HAP-1 (cell line): ENCODE measurements around the gene SLC45A1.

Experiments
- DNase-seq, 2 experiments: peaks; one replicate each; pipeline ENCODE4 v3.0.0-alpha.2; 2016 to 2020; ENCODE audit warnings: low spot score in 2 of 2
- H3K27me3 ChIP-seq: fragments of 250-450 bp; sonication (Bioruptor Pico); 2 replicates; pipeline ENCODE4 v1.5.1; 2020; ENCODE audit warnings: low read depth, mild to moderate bottlenecking, moderate library complexity
- H3K36me3 ChIP-seq: fragments of 250-450 bp; sonication (Bioruptor Pico); replicated peaks from 2 replicates; pipeline ENCODE4 v1.5.1; 2020; ENCODE audit warnings: mild to moderate bottlenecking
- H3K4me1 ChIP-seq: fragments of 250-450 bp; sonication (Bioruptor Pico); 2 replicates; pipeline ENCODE4 v1.5.1; 2020; ENCODE audit warnings: mild to moderate bottlenecking
- H3K4me3 ChIP-seq: fragments of 250-450 bp; sonication (Bioruptor Pico); 2 replicates; pipeline ENCODE4 v1.5.1; 2020; ENCODE audit warnings: mild to moderate bottlenecking, moderate library complexity
- H3K9me3 ChIP-seq: fragments of 250-450 bp; sonication (Bioruptor Pico); 2 replicates; pipeline ENCODE4 v1.5.1; 2020; ENCODE audit warnings: mild to moderate bottlenecking, moderate library complexity
- in situ Hi-C: fragments of 300-500 bp; cut with MboI; formaldehyde crosslinking; loops from 3 replicates; pipeline ENCODE4 v1.14.3; 2020; ENCODE audit warnings: low sequenced_read_pairs, inconsistent platforms, mixed read lengths

The SLC45A1 gene

DNA sequence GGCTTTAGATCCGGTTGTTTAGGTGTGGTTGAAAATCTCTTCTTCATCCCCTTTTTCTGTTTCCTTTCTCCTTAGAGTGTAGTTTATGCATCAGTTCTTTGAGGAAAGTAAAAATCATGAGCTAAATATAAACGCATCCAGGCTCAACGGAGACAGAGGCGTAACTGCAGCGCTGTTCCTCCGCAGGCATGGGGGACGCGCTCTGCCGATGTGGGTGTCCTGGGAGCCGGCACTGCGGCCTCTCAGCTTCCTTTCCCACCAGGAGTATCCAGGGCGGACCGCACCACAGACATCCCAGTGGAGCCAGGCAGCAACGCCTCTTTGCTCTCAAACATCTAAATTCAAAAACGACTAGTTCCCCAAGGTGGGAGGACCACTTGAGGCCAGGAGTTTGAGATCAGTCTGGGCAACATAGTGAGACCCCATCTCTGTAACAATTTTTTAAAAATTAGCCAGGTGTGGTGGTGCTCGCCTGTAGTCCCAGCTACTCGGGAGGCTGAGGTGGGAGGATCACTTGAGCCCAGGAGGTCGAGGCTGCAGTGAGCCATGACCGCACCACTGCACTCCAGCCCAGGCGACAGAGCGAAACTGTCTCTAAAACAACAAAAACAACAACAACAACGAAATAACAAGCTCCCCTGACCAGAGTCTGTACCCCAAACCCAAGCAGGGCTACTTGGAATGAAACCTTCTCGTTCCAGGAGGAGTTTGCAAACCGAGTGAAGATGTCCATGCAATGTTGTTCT, 16.4 kb downstream of the SLC45A1 start:
- in situ Hi-C loops = no loop called here
- Histone ChIP-seq H3K27me3 (no peaks in the 10 kb centered on the region), H3K9me3 (no peaks in the 10 kb centered on the region), H3K4me1 (no peaks in the 10 kb centered on the region), H3K36me3 (no peaks in the 10 kb centered on the region), H3K4me3 (no peak overlapping the region)
- DNase-seq = no peak

DNA sequence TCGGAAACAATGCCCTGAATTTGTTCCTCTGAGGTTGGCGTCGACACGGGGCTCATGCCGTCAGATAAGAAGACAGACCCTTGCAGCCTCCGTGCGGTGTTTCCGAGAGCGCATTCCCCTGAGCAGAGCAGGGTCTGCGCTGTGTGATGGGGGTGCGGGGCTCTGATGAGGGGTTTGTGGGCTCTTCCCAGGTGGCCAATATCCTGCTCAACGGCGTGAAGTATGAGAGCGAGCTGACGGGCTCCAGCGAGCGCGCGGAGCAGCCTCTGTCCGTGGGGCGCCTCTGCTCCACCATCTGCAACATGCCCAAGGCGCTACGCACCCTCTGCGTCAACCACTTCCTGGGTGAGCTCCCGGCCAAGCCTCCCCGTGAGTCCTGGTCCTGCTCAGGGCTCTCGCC, 17.3 kb downstream of the SLC45A1 start:
- in situ Hi-C loops = no loop called here

DNA sequence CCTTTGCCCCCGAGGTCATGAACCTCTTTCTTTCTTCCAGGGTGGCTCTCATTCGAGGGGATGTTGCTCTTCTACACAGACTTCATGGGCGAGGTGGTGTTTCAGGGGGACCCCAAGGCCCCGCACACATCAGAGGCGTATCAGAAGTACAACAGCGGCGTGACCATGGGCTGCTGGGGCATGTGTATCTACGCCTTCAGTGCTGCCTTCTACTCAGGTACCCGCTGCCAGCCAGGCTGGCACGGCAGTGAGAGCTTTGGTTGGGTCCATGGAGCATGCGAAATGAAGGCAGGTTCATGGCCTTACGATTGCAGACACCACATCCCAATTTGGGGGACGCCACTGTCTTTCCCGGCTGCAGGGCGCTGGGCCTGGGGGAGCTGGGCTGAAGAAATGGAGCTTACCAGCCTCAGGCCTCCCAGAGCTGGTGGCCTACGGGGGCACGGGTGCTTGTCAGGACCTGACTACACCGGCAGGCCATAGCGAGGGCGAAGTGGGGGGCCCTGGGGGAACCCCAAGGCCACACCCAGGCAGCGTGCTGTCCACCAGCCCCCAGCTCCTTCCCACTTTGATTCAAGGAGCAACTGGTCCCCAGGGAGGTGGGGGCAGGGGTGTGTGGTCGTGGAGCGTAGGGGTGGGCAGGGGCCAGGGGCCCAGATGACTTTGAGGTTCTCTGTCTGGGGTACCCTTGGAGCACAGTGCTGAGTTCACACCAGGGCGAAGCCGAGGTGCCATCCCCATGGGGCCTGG, 20.0 kb downstream of the SLC45A1 start:
- no peaks in the 10 kb centered on the region for H3K36me3 ChIP-seq
- in situ Hi-C loops = no loop called here
- H3K4me1 ChIP-seq = no peaks in the 10 kb centered on the region
- H3K4me3 ChIP-seq = no peak overlapping the region
- no peaks in the 10 kb centered on the region for H3K27me3 ChIP-seq
- no peaks in the 10 kb centered on the region for H3K9me3 ChIP-seq
- DNase-seq = no peak

More for the DNA sequence above, 17.3 kb downstream of the SLC45A1 start:
- H3K9me3 ChIP-seq = no peaks in the 10 kb centered on the region
- DNase-seq = no peak
- H3K4me3 ChIP-seq = no peak overlapping the region
- no peaks in the 10 kb centered on the region for H3K27me3 ChIP-seq
- H3K36me3 ChIP-seq = no peaks in the 10 kb centered on the region
- H3K4me1 ChIP-seq = no peaks in the 10 kb centered on the region

DNA sequence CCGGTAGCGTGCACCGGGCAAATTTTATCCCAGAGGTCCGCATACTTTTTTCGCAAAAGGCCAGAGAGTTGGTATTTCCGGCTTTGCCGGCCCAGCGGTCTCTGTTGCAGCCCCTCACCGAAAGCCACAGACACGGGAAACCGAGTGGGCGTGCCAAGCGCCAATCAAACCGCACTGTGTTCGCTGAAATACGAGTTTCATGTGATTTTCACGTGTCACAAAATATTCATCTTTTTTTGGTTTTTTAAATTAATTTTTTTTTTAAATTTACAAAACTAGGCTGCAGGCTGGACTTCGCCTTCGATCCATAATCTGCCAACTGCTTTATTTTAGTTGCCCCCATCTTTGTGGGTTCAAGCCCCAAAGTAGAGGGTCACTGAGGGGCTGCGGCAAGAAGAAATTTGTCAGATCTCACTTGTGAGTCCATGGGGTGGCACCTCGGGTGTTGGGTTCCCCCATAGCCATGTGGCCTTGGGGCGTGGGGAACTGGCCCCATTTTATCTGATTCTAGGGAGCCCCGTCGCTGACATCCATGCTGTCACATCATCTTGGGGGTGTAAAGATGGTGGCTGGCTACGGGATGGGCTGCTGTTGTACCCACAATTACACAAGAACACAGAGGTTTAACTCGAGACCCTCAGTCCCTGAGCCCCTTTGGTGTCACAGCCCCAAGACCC, 20.8 kb downstream of the SLC45A1 start:
- H3K4me1 ChIP-seq = no peaks in the 10 kb centered on the region
- H3K27me3 ChIP-seq = no peaks in the 10 kb centered on the region
- no peak overlapping the region for H3K4me3 ChIP-seq
- in situ Hi-C loops = no loop called here
- no peaks in the 10 kb centered on the region for H3K36me3 ChIP-seq
- no peaks in the 10 kb centered on the region for H3K9me3 ChIP-seq
- DNase-seq = no peak

DNA sequence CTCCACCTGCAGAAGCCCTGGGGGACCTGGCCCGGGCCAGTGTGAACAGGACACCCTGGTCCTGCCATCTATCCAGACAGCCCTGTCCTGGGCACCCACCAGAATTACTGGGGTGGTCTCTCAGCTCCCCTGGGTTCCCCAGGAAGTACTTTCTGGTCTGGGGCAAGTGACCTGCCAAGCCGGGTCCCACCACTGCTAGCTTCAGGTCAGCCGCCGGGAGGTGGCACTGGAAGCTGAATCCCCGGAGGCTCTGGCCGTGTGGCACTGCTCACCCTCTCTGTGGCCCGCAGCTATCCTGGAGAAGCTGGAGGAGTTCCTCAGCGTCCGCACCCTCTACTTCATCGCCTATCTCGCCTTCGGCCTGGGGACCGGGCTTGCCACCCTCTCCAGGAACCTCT, 21.3 kb downstream of the SLC45A1 start:
- no peak overlapping the region for H3K4me3 ChIP-seq
- H3K36me3 ChIP-seq = no peaks in the 10 kb centered on the region
- in situ Hi-C loops = no loop called here
- H3K27me3 ChIP-seq = no peaks in the 10 kb centered on the region
- H3K4me1 ChIP-seq = no peaks in the 10 kb centered on the region
- no peak for DNase-seq
- no peaks in the 10 kb centered on the region for H3K9me3 ChIP-seq

DNA sequence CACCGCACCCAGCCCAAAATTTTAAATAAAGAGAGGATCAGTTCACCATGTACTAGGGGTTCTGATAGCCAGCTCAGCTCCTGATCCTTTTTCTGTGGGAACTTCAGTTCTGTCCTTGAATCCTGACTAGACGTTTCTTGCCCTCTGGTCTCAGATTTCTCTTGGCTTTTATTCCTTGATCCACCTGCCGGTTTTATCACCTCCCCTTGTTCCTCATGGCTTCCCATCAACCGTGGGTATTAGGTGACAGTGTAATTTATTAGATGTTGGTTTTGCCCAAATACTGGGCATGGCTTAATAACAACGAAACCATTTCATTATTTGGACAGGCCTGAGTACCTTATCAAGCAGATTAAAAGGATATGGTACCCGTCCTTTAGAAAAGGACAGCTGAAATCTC, 22.5 kb downstream of the SLC45A1 start:
- in situ Hi-C loops = loop anchor here (10.0 kb wide), 1 partner anchor 326 kb away; no protein-coding TSS in a partner anchor
- Histone ChIP-seq H3K27me3 (no peaks in the 10 kb centered on the region), H3K9me3 (no peaks in the 10 kb centered on the region), H3K4me3 (no peak overlapping the region), H3K36me3 (no peaks in the 10 kb centered on the region), H3K4me1 (no peaks in the 10 kb centered on the region)
- DNase-seq = no peak

DNA sequence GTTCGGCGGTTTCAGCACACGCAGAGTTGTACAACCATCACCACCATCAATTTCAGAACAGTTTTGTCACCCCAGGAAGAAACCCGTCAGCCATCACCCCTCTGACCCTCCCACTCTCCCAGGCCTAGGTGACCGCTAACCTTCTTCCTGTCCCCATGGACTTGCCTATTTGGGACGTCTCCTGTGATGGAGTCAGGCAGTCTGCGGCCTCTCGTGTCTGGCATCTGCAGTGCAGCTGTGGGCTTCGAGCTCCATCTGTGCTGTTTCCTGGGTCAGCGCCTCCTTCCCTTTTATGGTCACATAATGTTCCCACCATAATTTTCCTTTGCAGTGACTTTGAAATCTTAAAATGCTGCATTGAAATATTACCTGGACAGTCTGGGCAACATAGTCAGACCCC, 24.4 kb downstream of the SLC45A1 start:
- no peak for DNase-seq
- Histone ChIP-seq H3K9me3 (no peaks in the 10 kb centered on the region), H3K36me3 (no peaks in the 10 kb centered on the region), H3K27me3 (no peaks in the 10 kb centered on the region), H3K4me1 (no peaks in the 10 kb centered on the region), H3K4me3 (no peak overlapping the region)
- in situ Hi-C loops = loop anchor here (10.0 kb wide), 1 partner anchor 328 kb away; no protein-coding TSS in a partner anchor

DNA sequence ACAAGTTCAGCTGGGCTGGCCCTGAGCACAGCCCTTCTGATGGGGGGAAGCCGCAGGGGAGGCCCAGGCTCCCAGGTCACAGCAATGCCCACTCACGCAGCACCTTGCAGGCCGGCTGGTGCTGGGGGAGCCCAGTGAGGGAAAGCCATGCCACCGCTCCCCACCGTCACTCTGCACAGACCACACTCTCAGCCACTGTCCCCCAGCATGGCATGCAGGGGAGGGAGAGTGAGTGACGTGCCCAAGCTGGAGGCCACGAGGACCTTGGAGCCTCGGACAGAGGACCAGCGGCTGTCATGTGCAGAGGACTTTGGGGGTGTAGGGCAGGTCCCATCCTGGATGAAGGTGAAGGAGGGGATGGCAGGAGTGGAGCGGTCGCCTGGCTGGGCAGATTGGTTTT, 25.1 kb downstream of the SLC45A1 start:
- H3K4me3 ChIP-seq = no peak overlapping the region
- no peak for DNase-seq
- no peaks in the 10 kb centered on the region for H3K27me3 ChIP-seq
- no peaks in the 10 kb centered on the region for H3K4me1 ChIP-seq
- H3K36me3 ChIP-seq = no peaks in the 10 kb centered on the region
- H3K9me3 ChIP-seq = no peaks in the 10 kb centered on the region
- in situ Hi-C loops = loop anchor here (10.0 kb wide), 1 partner anchor 328 kb away; no protein-coding TSS in a partner anchor

DNA sequence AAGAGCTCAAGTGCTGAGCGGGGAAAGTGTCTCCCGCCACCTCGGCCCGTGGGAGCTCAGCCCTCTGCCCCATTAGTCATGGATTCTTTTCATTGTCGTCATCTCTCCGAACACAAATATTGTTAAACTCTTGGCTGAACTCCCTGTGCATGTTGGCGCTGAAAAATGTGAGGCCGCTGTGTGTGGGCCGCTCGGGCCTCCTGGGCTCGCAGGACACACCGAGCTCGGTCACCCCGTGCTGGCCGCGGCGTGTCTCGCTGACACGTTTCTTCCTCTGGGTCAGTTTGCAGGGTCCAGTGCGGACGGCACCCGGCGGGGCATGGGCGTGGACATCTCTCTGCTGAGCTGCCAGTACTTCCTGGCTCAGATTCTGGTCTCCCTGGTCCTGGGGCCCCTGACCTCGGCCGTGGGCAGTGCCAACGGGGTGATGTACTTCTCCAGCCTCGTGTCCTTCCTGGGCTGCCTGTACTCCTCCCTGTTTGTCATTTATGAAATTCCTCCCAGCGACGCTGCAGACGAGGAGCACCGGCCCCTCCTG, 25.6 kb downstream of the SLC45A1 start:
- Histone ChIP-seq H3K9me3 (no peaks in the 10 kb centered on the region), H3K36me3 (no peaks in the 10 kb centered on the region), H3K4me1 (no peaks in the 10 kb centered on the region), H3K4me3 (no peak overlapping the region), H3K27me3 (no peaks in the 10 kb centered on the region)
- no peak for DNase-seq
- in situ Hi-C loops = loop anchor here (10.0 kb wide), 1 partner anchor 329 kb away; no protein-coding TSS in a partner anchor

DNA sequence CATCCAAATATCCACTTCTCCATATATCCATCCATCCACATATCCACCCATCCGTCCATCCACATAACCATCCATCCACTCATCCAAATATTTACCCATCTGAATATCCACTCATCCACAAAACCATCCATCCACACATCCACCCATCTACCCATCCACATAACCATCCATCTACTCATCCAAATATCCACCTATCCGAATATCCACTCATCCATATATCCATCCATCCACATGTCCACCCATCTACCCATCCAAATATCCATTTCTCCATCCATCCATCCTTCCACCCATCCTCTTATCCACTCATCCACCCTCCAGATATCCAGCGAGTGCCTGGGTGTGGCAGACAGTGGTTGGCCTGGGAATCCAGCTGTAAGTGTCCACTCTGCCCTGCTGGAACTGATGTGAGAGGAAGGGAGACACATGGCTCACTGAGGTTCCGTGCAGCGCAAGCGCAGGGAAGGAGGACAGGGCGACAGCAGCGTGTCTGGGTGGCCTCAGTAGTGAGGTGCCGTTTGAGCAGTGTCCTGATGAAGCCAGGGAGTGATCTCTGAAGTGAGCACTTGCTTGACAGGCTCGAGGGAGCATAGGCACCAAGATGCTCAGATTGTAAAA, 27.1 kb downstream of the SLC45A1 start:
- Histone ChIP-seq H3K36me3 (no peaks in the 10 kb centered on the region), H3K9me3 (no peaks in the 10 kb centered on the region), H3K4me3 (no peak overlapping the region), H3K4me1 (no peaks in the 10 kb centered on the region), H3K27me3 (no peaks in the 10 kb centered on the region)
- DNase-seq = no peak
- in situ Hi-C loops = loop anchor here (10.0 kb wide), 1 partner anchor 330 kb away; no protein-coding TSS in a partner anchor

DNA sequence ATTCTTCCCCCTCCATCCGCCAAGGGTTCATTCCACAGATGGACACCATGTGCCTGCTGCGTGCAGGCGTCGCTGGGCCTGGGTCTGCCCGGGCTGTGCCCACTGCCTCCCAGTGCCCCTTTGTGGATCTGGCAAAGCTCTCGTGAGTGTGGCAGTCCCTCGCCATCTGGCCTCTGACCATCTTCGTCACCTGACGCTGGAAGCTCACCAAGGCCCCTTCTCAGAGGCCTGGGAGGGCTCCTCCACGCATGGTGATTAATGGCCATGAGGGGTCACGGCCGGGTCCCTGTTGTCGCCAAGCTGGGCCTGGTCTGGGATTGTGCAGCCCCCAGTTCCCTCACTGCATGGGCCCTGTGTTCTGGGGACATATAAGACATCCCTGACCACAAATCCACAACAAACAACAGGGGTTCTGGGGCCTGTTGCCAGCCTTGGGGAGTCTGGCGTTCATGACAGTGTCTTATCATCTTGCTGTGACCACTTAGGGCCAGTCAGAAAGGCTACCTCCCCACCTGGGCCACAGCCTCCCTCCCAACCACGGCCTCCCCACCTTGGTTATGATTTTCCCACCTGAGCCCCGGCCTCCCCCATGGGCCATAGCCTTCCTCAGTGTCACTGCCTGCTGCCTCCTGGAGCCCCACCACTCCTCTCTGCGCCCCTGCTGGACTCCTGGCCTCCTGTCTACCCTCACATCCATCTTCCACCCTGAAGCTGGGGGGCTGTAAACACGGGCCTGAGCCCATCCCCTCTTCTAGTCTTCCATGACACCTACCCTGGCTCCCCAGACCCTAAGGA, 27.9 kb downstream of the SLC45A1 start:
- no peak for DNase-seq
- no peaks in the 10 kb centered on the region for H3K27me3 ChIP-seq
- in situ Hi-C loops = loop anchor here (10.0 kb wide), 1 partner anchor 331 kb away; no protein-coding TSS in a partner anchor
- no peaks in the 10 kb centered on the region for H3K4me1 ChIP-seq
- no peaks in the 10 kb centered on the region for H3K36me3 ChIP-seq
- H3K4me3 ChIP-seq = no peak overlapping the region
- no peaks in the 10 kb centered on the region for H3K9me3 ChIP-seq

DNA sequence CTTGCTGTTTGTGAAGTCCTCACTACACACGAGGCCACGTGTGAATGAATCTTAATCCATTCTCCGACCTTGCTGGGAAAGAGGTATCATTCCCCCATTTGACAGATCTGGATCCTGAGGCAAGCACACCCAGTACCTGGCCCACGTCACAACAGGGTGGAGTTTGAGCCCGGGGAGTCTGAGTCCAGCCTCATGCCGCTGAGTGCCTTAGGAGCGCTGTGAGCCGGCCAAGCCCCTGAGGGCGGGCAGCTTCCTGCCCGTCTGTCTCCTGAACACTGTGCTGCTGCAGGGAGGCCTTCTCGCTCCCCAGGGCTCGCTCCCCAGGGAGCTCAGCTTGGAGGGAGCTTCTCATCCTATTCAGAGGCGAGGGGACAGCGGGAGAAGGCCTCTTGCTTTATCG, 29.7 kb downstream of the SLC45A1 start:
- no peak overlapping the region for H3K4me3 ChIP-seq
- H3K9me3 ChIP-seq = no peaks in the 10 kb centered on the region
- H3K4me1 ChIP-seq = no peaks in the 10 kb centered on the region
- H3K36me3 ChIP-seq = no peaks in the 10 kb centered on the region
- in situ Hi-C loops = loop anchor here (10.0 kb wide), 1 partner anchor 333 kb away; no protein-coding TSS in a partner anchor
- no peak for DNase-seq
- no peaks in the 10 kb centered on the region for H3K27me3 ChIP-seq
